ENCODE results near the gene RIPPLY1. TPM values are rescaled to one million over a fixed set of nuclear protein-coding genes. Genes with fewer than 3 reads are reported as not detected.
"Not testable (repeated sequence)": the region's sequence is repeated elsewhere in the genome, so short reads cannot be mapped to it uniquely, and the experiment has no call there.

RIPPLY1 gene
- total RNA-seq, 4 donors from 2014 or later, result not detected

DNA sequence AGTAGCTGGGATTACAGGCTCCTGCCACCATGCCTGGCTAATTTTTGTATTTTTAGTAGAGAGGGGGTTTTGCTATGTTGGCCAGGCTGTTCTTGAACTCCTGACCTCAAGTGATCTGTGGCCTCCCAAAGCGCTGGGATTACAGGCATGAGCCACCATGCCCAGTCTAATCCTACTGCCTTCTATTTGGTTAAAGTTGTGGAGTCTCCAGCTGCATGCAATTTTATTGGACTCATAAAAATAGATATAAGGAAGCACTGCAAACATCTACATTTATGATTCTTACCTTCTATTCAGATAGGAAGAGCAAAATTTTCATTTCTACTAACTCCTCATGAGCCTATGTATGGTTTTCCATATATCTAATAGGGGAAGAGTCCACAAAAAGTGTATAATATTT lies 13.7 kb downstream of the RIPPLY1 start:
- H3K9me3 ChIP-seq, result no peaks in the 10 kb centered on the region
- DNase-seq (ENCODE audit: low spot score in 2 of 2), result no peak
- H3K4me1 ChIP-seq, result no peaks in the 10 kb centered on the region
- peaks cover 0 to 74% of the 10 kb centered on the region in 2 donors for H3K27me3 ChIP-seq
- 59 to 92% methylated on average over 1 of the region's 1 CpG for WGBS, 2 donors
- no peaks in the 10 kb centered on the region for H3K36me3 ChIP-seq
- no peak overlapping the region for H3K27ac ChIP-seq
- TF ChIP-seq EP300 (IDR thresholded peaks at IDR 0.05), result no peak
- TF ChIP-seq, protein P1, sequence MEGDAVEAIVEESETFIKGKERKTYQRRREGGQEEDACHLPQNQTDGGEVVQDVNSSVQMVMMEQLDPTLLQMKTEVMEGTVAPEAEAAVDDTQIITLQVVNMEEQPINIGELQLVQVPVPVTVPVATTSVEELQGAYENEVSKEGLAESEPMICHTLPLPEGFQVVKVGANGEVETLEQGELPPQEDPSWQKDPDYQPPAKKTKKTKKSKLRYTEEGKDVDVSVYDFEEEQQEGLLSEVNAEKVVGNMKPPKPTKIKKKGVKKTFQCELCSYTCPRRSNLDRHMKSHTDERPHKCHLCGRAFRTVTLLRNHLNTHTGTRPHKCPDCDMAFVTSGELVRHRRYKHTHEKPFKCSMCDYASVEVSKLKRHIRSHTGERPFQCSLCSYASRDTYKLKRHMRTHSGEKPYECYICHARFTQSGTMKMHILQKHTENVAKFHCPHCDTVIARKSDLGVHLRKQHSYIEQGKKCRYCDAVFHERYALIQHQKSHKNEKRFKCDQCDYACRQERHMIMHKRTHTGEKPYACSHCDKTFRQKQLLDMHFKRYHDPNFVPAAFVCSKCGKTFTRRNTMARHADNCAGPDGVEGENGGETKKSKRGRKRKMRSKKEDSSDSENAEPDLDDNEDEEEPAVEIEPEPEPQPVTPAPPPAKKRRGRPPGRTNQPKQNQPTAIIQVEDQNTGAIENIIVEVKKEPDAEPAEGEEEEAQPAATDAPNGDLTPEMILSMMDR (IDR thresholded peaks at IDR 0.05), result no peak
- no peak for TF ChIP-seq POLR2A (IDR thresholded peaks at IDR 0.05)
- no peak overlapping the region for H3K4me3 ChIP-seq

DNA sequence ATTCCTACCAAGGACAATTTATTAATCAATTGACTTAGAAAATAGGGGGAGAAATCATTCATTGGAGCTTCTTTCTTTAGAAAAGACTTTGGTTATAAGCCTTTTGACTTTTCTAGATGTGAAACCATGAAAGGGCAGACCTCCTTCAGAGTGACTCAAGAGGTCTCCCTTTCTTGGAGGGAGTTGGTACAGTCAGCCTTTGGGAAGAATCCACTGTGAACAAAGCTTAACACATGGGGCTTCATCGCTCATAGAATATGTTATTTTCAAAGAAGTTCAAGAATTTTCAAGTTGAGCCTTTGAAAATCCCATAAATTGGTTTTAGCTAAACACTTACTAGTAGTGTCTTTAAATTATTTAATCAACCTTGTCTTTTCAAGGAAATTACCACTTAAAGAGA lies 28.0 kb downstream of the RIPPLY1 start:
- DNase-seq (ENCODE audit: low spot score in 2 of 2), result no peak
- no peaks in the 10 kb centered on the region for H3K9me3 ChIP-seq
- H3K27me3 ChIP-seq, result peaks cover 3 to 53% of the 10 kb centered on the region in 2 donors
- 60 to 64% methylated on average over 1 of the region's 1 CpG for WGBS, 2 donors
- no peaks in the 10 kb centered on the region for H3K4me1 ChIP-seq
- H3K27ac ChIP-seq, result no peak overlapping the region
- H3K4me3 ChIP-seq, result no peak overlapping the region
- H3K36me3 ChIP-seq, result peaks cover 0 to 10% (median 0%) of the 10 kb centered on the region in 3 donors
- TF ChIP-seq, protein P1 (IDR thresholded peaks at IDR 0.05), result no peak
- no peak for TF ChIP-seq EP300 (IDR thresholded peaks at IDR 0.05)
- TF ChIP-seq POLR2A (IDR thresholded peaks at IDR 0.05), result no peak

DNA sequence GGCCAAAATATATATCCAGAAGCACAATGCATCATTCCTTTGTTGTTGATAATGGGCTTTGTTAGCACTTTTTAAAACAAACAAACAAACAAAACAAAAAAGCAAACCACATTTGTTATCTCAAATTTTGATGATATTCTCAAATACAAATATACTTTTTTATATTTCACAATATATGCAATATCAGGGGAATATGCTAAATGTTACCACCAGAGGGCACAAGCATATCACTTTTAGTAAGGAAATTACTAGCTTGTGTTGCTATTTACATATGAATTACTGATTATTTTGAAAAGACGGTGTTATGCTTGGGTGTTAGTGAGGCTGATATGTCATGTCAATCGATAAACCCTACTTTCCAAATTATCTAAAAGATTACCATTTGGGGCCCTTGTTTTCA lies 29.1 kb downstream of the RIPPLY1 start:
- peaks cover 0 to 10% (median 0%) of the 10 kb centered on the region in 3 donors for H3K36me3 ChIP-seq
- 54 to 67% methylated on average over 2 of the region's 2 CpGs for WGBS, 2 donors
- H3K4me1 ChIP-seq, result no peaks in the 10 kb centered on the region
- H3K4me3 ChIP-seq, result no peak overlapping the region
- DNase-seq (ENCODE audit: low spot score in 2 of 2), result no peak
- no peak overlapping the region for H3K27ac ChIP-seq
- peaks cover 3 to 52% of the 10 kb centered on the region in 2 donors for H3K27me3 ChIP-seq
- TF ChIP-seq EP300 (IDR thresholded peaks at IDR 0.05) (no peak), POLR2A (IDR thresholded peaks at IDR 0.05) (no peak)
- TF ChIP-seq, protein P1 (IDR thresholded peaks at IDR 0.05), result peak; percentile 20 to 61 (median 40)
- no peaks in the 10 kb centered on the region for H3K9me3 ChIP-seq

DNA sequence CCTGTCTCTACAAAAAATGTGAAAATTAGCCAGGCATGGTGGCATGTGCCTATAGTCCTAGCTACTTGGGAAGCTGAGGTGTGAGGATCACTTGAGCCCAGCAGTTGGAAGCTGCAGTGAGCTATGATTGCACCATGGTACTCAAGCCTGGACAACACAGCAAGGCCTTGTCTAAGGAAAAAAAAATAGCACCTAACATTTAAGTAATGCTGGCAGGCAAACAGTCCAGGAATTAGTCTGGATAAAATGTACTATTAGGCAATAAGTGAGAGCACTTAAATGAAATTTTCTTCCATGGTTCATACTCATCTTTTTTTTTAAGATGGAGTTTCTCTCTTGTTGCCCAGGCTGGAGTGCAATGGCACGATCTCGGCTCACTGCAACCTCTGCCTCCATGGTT lies 30.3 kb downstream of the RIPPLY1 start:
- not testable (repeated sequence) for H3K27ac ChIP-seq; H3K4me3 ChIP-seq; H3K4me1 ChIP-seq; H3K36me3 ChIP-seq; DNase-seq (ENCODE audit: low spot score in 2 of 2); H3K9me3 ChIP-seq
- H3K27me3 ChIP-seq, result peaks cover 3 to 41% of the 10 kb centered on the region in 2 donors
- 98 to 100% methylated on average over 2 of the region's 2 CpGs for WGBS, 2 donors

DNA sequence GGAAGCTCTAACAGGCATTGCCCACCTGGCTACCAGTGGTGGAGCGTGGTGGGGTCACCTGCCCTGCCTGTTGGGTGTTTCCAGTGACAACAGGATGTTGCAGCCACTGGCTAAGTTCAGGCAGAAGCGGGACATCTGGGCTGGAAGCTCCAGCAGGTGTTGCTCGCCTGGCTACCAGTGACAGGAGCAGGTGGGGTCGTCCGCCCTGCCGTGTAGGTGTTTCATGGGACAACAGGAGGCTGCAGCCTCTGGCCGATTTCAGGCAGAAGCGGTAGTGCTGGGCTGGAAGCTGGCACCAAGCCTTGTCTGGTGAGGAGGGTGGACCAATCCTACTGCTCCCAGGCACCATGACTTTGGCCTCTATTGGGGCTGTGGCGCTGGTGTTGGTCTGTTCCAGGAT lies 39.4 kb downstream of the RIPPLY1 start:
- H3K27me3 ChIP-seq, result peaks cover 0 to 23% of the 10 kb centered on the region in 2 donors
- peaks cover 0 to 4% (median under 1%) of the 10 kb centered on the region in 4 donors for H3K9me3 ChIP-seq
- no peak for DNase-seq (ENCODE audit: low spot score in 2 of 2)
- no peaks in the 10 kb centered on the region for H3K36me3 ChIP-seq
- H3K27ac ChIP-seq, result no peak overlapping the region
- TF ChIP-seq, protein P1 (IDR thresholded peaks at IDR 0.05), result no peak
- no peak for TF ChIP-seq POLR2A (IDR thresholded peaks at IDR 0.05)
- no peak for TF ChIP-seq EP300 (IDR thresholded peaks at IDR 0.05)
- WGBS, 2 donors, result 81% methylated on average over 8 of the region's 9 CpGs; no CpG with 5 or more reads in 1 of the 2 donors
- H3K4me1 ChIP-seq, result no peaks in the 10 kb centered on the region
- H3K4me3 ChIP-seq, result no peak overlapping the region

All from tibial nerve (tissue), 4 donors.